SK-N-MC (cell line): Measurements from ENCODE around the gene ITGA1.

Source experiments
- DNase-seq: peaks from one replicate; pipeline ENCODE4 v3.0.0-alpha.2; 2011; ENCODE audit warnings: low read depth, low spot score
- H3K27ac ChIP-seq: fragments of 200-600 bp; sonication (generic); 2 replicates; pipeline ENCODE4 v1.5.1; 2016; ENCODE audit warnings: mixed run types
- H3K36me3 ChIP-seq: fragments of 200-600 bp; sonication (generic); 2 replicates; pipeline ENCODE4 v1.6.1; 2017; ENCODE audit warnings: antibody characterized with exemption, low read length, mixed read lengths; ENCODE audit not compliant: insufficient read depth
- H3K4me3 ChIP-seq: fragments of 200-600 bp; sonication (generic); 2 replicates; pipeline ENCODE4 v1.5.1; 2016
- H3K9ac ChIP-seq: fragments of 200-600 bp; sonication (generic); 2 replicates; pipeline ENCODE4 v1.8.0; 2017; ENCODE audit warnings: mixed run types, mixed read lengths; ENCODE audit not compliant: insufficient read length
- H3K9me3 ChIP-seq: fragments of 200-600 bp; sonication (generic); 2 replicates; pipeline ENCODE4 v1.6.1; 2017; ENCODE audit warnings: low read depth, mild to moderate bottlenecking, antibody characterized with exemption, low read length, moderate library complexity, mixed read lengths
- EZH2 ChIP-seq: fragments of 200-600 bp; sonication (generic); IDR thresholded peaks from one replicate; pipeline ENCODE4 v1.6.1; 2017; ENCODE audit warnings: antibody characterized with exemption
- FOXP2 ChIP-seq: optimal IDR thresholded peaks from 2 replicates; pipeline ENCODE3; 2011; ENCODE audit warnings: mild to moderate bottlenecking, moderate library complexity; ENCODE audit not compliant: insufficient read depth; ENCODE audit errors: extremely low read length, control extremely low read depth
- POLR2AphosphoS5 ChIP-seq: IDR thresholded peaks from 2 replicates; pipeline ENCODE4 v1.6.1; 2012; ENCODE audit warnings: mild to moderate bottlenecking, low read depth, low read length, borderline replicate concordance

ITGA1 gene

GRCh38 chr5:52748590-52748989, 39.1 kb upstream of the ITGA1 start:
- H3K9ac ChIP-seq, result no peak overlapping the region
- no peaks in the 10 kb centered on the region for H3K9me3 ChIP-seq
- H3K36me3 ChIP-seq, result no peaks in the 10 kb centered on the region
- no peak overlapping the region for H3K4me3 ChIP-seq
- TF ChIP-seq FOXP2, result no peak
- TF ChIP-seq POLR2AphosphoS5, result no peak
- H3K27ac ChIP-seq, result no peak overlapping the region
- DNase-seq, result no peak

GRCh38 chr5:52749666-52750065, 38.0 kb upstream of the ITGA1 start:
- no peak for TF ChIP-seq FOXP2
- TF ChIP-seq POLR2AphosphoS5, result no peak
- TF ChIP-seq EZH2, result no peak
- Histone ChIP-seq H3K9ac (no peak overlapping the region), H3K27ac (no peak overlapping the region), H3K36me3 (no peaks in the 10 kb centered on the region), H3K9me3 (no peaks in the 10 kb centered on the region), H3K4me3 (no peak overlapping the region)
- no peak for DNase-seq

- Histone ChIP-seq H3K9ac (no peak overlapping the region), H3K36me3 (no peaks in the 10 kb centered on the region), H3K9me3 (no peaks in the 10 kb centered on the region), H3K27ac (no peak overlapping the region), H3K4me3 (no peak overlapping the region)
- TF ChIP-seq POLR2AphosphoS5 (no peak), EZH2 (no peak), FOXP2 (no peak)
- DNase-seq, result no peak
Measured at GRCh38 chr5:52751137-52751536, 36.6 kb upstream of the ITGA1 start.

- no peak for TF ChIP-seq EZH2
- TF ChIP-seq FOXP2, result no peak
- TF ChIP-seq POLR2AphosphoS5, result no peak
Measured at GRCh38 chr5:52754051-52754450, 33.7 kb upstream of the ITGA1 start.

GRCh38 chr5:52757527-52757926, 30.2 kb upstream of the ITGA1 start:
- H3K36me3 ChIP-seq, result no peaks in the 10 kb centered on the region
- no peak overlapping the region for H3K4me3 ChIP-seq
- no peak for DNase-seq
- TF ChIP-seq POLR2AphosphoS5, result no peak
- TF ChIP-seq FOXP2, result no peak
- TF ChIP-seq EZH2, result no peak
- H3K9me3 ChIP-seq, result no peaks in the 10 kb centered on the region
- H3K27ac ChIP-seq, result no peak overlapping the region
- no peak overlapping the region for H3K9ac ChIP-seq

More at GRCh38 chr5:52754051-52754450, 33.7 kb upstream of the ITGA1 start:
- H3K9ac ChIP-seq, result no peak overlapping the region
- no peak overlapping the region for H3K4me3 ChIP-seq
- H3K27ac ChIP-seq, result no peak overlapping the region
- no peaks in the 10 kb centered on the region for H3K36me3 ChIP-seq
- no peaks in the 10 kb centered on the region for H3K9me3 ChIP-seq
- DNase-seq, result no peak

- H3K36me3 ChIP-seq, result no peaks in the 10 kb centered on the region
- no peak overlapping the region for H3K9ac ChIP-seq
- TF ChIP-seq POLR2AphosphoS5, result no peak
- TF ChIP-seq FOXP2, result no peak
- no peak for TF ChIP-seq EZH2
- no peak for DNase-seq
- no peak overlapping the region for H3K27ac ChIP-seq
- H3K9me3 ChIP-seq, result no peaks in the 10 kb centered on the region
- no peak overlapping the region for H3K4me3 ChIP-seq
Measured at GRCh38 chr5:52758014-52758413, 29.7 kb upstream of the ITGA1 start.

GRCh38 chr5:52759331-52759730, 28.4 kb upstream of the ITGA1 start:
- Histone ChIP-seq H3K9me3 (no peaks in the 10 kb centered on the region), H3K4me3 (no peak overlapping the region), H3K9ac (no peak overlapping the region), H3K27ac (no peak overlapping the region), H3K36me3 (no peaks in the 10 kb centered on the region)
- no peak for TF ChIP-seq POLR2AphosphoS5
- TF ChIP-seq EZH2, result no peak
- no peak for TF ChIP-seq FOXP2
- DNase-seq, result no peak

GRCh38 chr5:52760695-52761366, 26.9 kb upstream of the ITGA1 start:
- TF ChIP-seq POLR2AphosphoS5 (no peak), EZH2 (no peak), FOXP2 (no peak)

GRCh38 chr5:52767217-52767743, 20.4 kb upstream of the ITGA1 start:
- Histone ChIP-seq H3K9me3 (no peaks in the 10 kb centered on the region), H3K9ac (no peak overlapping the region), H3K4me3 (no peak overlapping the region), H3K36me3 (no peaks in the 10 kb centered on the region), H3K27ac (no peak overlapping the region)
- TF ChIP-seq POLR2AphosphoS5 (no peak), EZH2 (no peak), FOXP2 (no peak)
- no peak for DNase-seq

More at GRCh38 chr5:52760695-52761366, 26.9 kb upstream of the ITGA1 start:
- Histone ChIP-seq H3K27ac (no peak overlapping the region), H3K4me3 (no peak overlapping the region), H3K9me3 (no peaks in the 10 kb centered on the region), H3K9ac (no peak overlapping the region), H3K36me3 (no peaks in the 10 kb centered on the region)
- no peak for DNase-seq
